GM18499 (cell line): ENCODE results near the gene BFSP2.

Experiments used
- ATAC-seq: cut with Tn5 transposase; IDR thresholded peaks from one replicate; pipeline ENCODE4 v1.9.1; 2021; ENCODE audit warnings: moderate number of reproducible peaks; ENCODE audit not compliant: insufficient read depth, unreplicated experiment

Gene BFSP2

GRCh38 chr3:133381346-133382109 is 18.3 kb upstream of the BFSP2 start:
- no peak for ATAC-seq

DNA sequence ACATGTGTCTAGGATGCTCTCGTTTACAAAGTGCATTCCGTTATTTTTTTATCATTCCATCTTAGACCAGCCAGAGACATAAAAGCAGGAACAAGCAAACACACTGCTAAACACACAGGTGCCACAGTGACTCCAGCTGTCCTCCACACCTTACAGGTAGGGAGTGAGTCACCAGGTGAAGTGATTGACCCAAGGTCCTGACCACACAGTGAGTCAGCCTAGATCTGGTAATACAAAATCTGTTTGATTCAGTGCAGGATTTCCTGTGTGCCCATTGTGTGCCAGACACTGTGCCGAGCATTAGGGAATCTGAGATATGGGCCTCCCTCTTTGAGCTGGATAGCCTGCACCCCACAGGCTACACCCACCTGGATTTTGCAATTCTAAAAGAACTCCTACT is 16.7 kb upstream of the BFSP2 start:
- no peak for ATAC-seq

GRCh38 chr3:133383741-133384140 is 16.1 kb upstream of the BFSP2 start:
- no peak for ATAC-seq

DNA sequence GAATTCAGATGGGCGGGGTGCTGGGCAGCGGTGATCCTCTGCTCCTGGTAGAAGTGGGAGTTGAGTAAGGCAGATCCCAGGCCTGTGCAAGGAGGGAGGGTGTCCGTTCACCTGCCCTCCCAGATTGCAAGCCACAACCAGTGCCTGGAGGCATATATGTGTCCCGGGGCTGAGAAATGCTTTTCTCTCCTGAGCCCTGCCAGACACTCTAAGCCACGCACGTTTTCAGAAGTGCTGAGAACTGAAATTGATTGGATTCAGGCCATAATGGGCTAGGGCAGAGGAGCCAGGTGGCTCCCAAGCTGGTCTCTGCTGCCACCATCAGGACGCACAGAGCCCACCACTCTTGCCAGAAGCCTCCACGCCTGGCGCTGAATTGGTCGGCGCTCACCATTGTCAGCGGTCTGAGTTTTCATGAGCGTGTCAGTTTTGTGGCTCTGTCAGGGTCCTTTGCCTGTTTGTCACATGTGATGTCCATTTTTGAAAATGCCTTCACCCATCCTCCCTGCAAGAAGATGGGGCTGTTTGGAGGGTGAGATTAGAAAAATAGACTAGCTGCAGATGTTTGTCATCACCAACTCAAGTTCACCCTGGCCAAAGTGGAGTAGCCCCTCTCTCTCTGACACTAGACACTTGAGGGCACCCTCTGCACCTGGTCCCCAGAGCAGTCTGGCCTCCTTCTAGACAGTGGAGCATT is 15.4 kb upstream of the BFSP2 start:
- ATAC-seq: no peak

DNA sequence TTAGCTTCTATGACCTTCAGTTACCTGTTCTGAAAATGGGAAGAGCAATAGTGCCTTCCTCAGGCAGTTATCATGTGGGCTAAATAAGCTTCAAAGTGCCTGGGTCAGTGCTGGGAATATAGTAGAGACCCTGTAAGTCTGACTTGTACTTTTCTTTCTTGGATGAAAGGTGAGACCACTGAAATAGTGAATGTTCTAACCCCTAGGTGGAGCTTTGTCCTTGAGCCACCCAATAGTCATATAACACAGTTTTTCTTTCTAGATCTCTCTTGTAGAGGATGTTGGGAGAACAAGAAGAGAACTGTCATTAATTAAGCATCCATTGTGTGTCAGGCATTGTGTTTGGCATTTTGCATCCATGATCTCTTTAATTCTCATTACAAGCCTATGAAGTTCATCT is 13.0 kb upstream of the BFSP2 start:
- ATAC-seq: no peak

DNA sequence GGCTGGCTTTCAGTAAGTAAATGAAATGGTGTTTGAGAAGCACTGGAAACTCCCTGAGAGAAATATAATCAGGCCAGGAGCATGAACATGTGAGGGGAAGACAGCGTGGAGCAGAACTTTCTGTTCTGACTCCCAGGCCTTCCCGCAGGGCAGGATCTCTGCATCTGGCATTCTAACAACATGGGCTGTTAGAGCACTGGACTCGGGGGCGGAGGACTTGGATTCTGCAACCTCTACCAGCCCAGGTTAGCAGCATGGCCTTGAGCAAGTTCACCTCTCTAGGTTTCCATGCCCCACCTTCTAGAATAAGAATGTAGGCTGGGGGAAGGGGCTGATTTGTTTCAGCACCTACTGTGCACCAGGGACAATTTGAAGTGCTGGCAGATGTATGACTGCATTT is 12.5 kb upstream of the BFSP2 start:
- ATAC-seq: no peak

- ATAC-seq: no peak
These were observed 11.0 kb upstream of the BFSP2 start for GRCh38 chr3:133388696-133389395.

DNA sequence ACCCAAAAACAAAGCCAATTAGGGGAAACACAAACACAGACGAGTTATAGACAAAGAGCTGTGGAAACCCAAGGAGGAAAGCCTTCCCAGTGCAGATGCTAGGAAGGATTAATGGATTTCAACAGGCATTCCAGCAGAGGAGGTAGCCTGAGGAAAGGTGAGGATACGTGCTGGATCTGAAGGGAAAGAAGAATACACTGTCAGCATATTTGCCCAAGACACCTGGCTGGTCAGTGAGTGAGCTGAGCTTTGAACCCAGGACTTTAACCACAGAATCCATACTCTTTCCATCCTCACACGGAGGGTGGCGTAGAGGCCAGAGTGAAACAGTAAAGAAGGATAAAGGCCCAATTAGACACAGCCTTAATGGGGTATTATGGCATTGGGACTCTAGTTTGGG is 9.1 kb upstream of the BFSP2 start:
- ATAC-seq: no peak

GRCh38 chr3:133393204-133393603 is 6.7 kb upstream of the BFSP2 start:
- no peak for ATAC-seq

DNA sequence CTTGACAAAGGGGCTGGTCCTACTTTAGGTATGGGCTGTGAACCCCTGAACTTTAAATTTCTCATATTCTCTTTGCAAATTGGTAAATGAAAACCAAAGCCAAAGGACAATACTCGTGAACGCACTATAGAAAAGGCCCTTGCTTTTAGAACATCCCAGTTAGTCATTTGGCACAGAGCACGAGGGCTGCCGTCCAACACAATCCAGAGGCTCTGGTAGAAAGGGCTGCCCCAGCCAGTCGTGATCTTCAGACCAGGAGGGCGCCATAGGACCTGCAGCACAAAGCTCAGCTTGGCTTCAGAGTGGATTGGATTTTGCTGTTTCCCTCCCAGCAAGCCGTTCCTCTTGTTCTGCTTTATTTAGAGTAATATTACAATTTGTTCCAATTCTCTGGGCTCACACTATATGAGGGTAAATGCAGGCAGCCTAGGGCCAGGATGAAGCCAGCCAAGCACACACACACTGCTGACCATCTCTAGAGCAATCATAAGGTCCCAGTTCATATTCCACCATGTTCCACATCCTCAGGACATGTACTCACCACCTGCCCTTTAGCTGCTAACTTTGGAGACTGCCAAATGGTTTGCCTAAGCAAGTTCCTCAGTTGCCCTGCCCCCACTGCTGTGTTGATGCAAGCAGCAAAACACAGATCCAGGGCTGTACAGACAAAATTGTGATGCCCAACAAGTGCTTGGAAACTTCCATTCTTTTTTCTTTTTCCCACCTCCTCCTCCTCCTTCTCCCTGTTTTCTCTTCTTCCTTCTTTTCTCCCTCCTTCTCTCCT is 6.0 kb upstream of the BFSP2 start:
- no peak for ATAC-seq

DNA sequence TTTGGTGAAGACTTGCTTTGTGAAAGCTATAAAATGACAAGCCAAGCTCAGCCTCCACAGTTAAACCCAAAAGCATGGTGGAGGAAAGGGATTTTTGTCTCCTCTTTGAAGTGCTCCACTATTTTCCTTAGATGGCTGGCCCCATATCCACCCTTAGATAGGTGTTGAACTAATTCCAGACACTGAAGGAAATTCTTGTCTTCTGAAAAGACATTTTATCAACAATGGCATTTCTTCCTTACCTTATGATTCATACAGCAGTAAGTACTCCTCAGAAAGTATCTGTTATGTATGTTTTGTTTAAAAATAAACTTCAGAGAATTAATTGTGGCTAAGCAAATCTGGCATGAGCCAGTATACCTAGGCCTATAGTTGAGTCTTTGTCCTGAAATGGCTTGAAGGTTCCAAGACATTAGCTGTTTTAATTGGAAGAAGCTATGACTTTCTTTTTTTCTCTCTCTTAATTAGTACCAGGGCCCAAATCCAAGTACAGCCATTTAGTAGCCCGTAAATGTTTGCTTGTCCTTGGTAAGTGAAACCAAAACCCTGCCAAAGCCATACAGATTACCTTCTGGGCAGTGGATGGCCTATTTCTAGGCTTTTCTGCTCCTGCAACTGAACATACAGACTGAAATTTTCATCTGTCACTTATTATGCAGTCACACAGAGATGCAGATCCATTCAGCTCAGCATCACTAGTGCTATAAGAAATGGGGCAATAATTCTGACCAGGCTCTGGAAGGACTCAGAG is 5.1 kb upstream of the BFSP2 start:
- no peak for ATAC-seq

DNA sequence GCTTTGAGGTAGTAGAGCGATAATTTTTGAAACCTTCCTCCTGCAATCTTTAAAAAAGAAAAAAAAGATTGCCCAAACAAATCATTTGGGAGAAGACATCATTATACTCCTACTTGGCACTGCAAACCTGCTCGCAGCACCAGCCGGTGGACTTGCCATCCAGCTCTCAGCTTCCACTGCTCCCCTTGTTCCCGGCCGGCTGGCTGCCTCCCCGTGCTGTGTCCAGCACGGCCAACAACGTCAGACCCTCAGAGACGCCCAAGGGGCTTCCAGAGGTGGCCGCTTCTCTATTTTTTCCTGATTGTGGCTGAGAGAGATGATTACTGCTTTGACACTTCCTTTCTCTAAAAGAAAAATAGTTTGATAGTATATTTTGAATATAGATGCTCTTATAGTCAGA is 3.0 kb upstream of the BFSP2 start:
- ATAC-seq: no peak

- ATAC-seq: no peak
These were observed 1.7 kb downstream of the BFSP2 start for GRCh38 chr3:133401374-133402135.

- no peak for ATAC-seq
These were observed 5.1 kb downstream of the BFSP2 start for GRCh38 chr3:133404920-133405319.

DNA sequence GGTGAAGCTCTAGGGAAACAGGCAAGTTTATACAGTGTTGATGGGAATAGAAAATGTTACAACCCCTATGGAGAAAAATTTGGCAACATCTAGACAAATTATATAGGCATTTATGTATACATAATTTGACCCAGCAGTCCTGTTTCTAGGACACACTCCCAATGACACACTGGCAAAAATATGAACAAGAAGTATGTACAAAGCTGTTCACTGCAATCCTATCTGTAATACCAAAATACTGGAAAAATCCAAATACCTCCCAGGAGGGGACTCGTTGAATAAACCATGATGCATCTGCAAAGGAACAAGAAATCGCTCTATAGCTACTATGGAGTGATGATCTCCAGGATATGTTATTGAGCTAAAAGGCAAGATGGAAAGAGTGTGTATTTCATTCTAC is 8.5 kb downstream of the BFSP2 start:
- no peak for ATAC-seq

GRCh38 chr3:133408961-133409360 is 9.1 kb downstream of the BFSP2 start:
- no peak for ATAC-seq

GRCh38 chr3:133410191-133410892 is 10.5 kb downstream of the BFSP2 start:
- no peak for ATAC-seq
